Natural killer cell (primary cell): ENCODE data around the gene SDF2. TPM values are rescaled to one million over a fixed set of nuclear protein-coding genes. Genes with fewer than 3 reads are reported as not detected.

Source experiments
- ATAC-seq, 3 donors: fragments of 150-1000 bp in 2 of 3; fragments of 200-7000 bp in 1 of 3; cut with Tn5 transposase; 1 replicate in 1 of 3; 2 replicates in 2 of 3; pipeline ENCODE4 v1.10.0; 2021; ENCODE audit warnings: mild to moderate bottlenecking in 2 of 3, moderate library complexity in 2 of 3
- DNase-seq, 2 donors: peaks; one replicate each; pipeline versions ENCODE4 v3.0.0 to v3.0.0-alpha.2; 2013 to 2021; ENCODE audit warnings: mixed read lengths in 1 of 2
- H3K27ac ChIP-seq: one replicate; pipeline ENCODE4 v1.5.1; 2013; ENCODE audit warnings: mild to moderate bottlenecking, low read length
- H3K27me3 ChIP-seq: one replicate; pipeline ENCODE4 v1.6.1; 2013; ENCODE audit warnings: low read length; ENCODE audit not compliant: control insufficient read depth, insufficient read depth
- H3K36me3 ChIP-seq: one replicate; pipeline ENCODE4 v1.6.1; 2013; ENCODE audit warnings: low read length; ENCODE audit not compliant: control insufficient read depth, insufficient read depth
- H3K4me1 ChIP-seq: one replicate; pipeline ENCODE4 v1.6.1; 2013; ENCODE audit warnings: low read length; ENCODE audit not compliant: control insufficient read depth, insufficient read depth
- H3K4me3 ChIP-seq: one replicate; pipeline ENCODE4 v1.5.1; 2013; ENCODE audit warnings: low read length
- H3K9me3 ChIP-seq: one replicate; pipeline ENCODE4 v1.6.1; 2013; ENCODE audit warnings: low read length; ENCODE audit not compliant: control insufficient read depth, insufficient read depth
- H3K27ac Mint-ChIP-seq, 2 donors: one replicate each; pipeline ENCODE4 v1.8.0; 2022; ENCODE audit warnings: mild to moderate bottlenecking in 2 of 2, mixed read lengths in 2 of 2, moderate library complexity in 1 of 2
- H3K27me3 Mint-ChIP-seq, 2 donors: one replicate each; pipeline ENCODE4 v1.8.0; 2022; ENCODE audit warnings: low read depth in 2 of 2, mixed read lengths in 2 of 2
- H3K36me3 Mint-ChIP-seq: one replicate; pipeline ENCODE4 v1.8.0; 2022; ENCODE audit warnings: mixed read lengths
- H3K4me1 Mint-ChIP-seq, 2 donors: one replicate each; pipeline ENCODE4 v1.8.0; 2022; ENCODE audit warnings: mixed read lengths in 2 of 2
- H3K4me3 Mint-ChIP-seq: one replicate; pipeline ENCODE4 v1.8.0; 2022; ENCODE audit warnings: mild to moderate bottlenecking, moderate library complexity, mixed read lengths
- H3K9me3 Mint-ChIP-seq, 2 donors: one replicate each; pipeline ENCODE4 v1.8.0; 2022; ENCODE audit warnings: mixed read lengths in 2 of 2
- WGBS: methylation state at CpG from one replicate; pipeline ENCODE4 v1.1.7; 2013; ENCODE audit warnings: missing lambda C conversion rate; ENCODE audit not compliant: insufficient coverage; 5-methylcytosine and 5-hydroxymethylcytosine counted together
- intact Hi-C: fragments of 100-400 bp; cut with micrococcal nuclease; formaldehyde crosslinking; loops from one replicate; pipeline ENCODE4 v1.14.2; 2022
- total RNA-seq, 4 donors: library from RNA; stranded (reverse); fragments of 120-200 nt in 1 of 4; gene quantifications; one replicate each; pipeline versions ENCODE4 v1.2.3 to v1.2.4, GENCODE V29; 2013 to 2022
- TF ChIP-seq, protein P1 (sequence below): fragments of 200-600 bp; IDR thresholded peaks from one replicate; pipeline ENCODE4 v1.8.0; 2022; ENCODE audit warnings: antibody characterized with exemption

Gene SDF2
- total RNA-seq, 3 donors from 2014 or later (not counting 1 experiment from before 2014, with no cell fraction given) = 53.0 to 65.3 (median 53.7) TPM

DNA sequence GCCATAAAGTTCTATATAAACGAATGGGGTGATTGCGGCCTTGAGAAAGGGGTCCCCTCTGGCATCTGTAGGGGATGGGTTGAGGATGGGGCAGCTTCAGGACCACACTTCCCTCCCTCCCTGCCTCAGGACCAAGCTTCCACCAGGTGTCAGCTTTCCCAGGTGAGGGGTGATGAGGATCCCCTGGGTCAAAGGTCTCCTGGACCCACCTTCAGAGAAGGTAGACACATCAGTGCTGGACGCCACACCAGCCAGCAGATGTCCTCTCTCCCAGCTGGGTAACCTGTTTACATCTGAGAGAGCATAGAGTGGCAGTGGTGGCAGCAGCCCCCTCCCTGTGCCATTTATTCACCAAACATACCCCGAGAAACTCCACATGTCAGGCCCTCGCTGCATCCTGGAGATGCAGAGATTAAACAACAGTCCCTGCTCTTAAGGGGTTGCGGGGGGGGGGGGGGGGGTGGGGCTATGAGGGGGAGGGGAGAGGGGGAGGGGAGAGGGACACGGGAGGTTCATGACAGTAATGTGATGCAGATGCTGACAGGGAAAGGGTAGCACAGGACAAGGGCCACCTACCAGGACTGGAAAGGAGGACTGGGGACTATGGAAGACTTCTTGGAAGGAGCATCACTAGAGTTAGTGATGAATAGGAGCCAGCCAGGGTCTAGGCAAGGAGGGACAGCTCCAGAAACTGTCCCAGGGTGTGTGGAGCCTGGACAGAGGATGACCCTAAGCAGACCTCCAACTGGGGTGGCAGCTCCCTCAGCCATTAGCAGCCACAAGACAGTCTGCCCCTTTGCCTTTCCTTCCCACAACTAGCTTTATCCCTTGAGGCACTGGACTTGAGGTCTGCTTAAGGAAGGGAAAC is 45.0 kb upstream of the SDF2 start:
- H3K27ac ChIP-seq = no peak overlapping the region
- no peak overlapping the region for H3K4me3 ChIP-seq
- DNase-seq = no peak
- H3K27me3 ChIP-seq = no peaks in the 10 kb centered on the region
- Mint-ChIP-seq H3K4me1 (peaks cover 8 to 23% of the 10 kb centered on the region in 2 donors), H3K27ac (no peak overlapping the region), H3K36me3 (no peaks in the 10 kb centered on the region), H3K4me3 (no peak overlapping the region), H3K9me3 (no peaks in the 10 kb centered on the region), H3K27me3 (no peaks in the 10 kb centered on the region)
- no peak for ATAC-seq
- intact Hi-C loops = no loop called here
- WGBS = 80% methylated on average over 2 of the region's 7 CpGs
- peaks cover 10% of the 10 kb centered on the region for H3K4me1 ChIP-seq
- H3K36me3 ChIP-seq = peaks cover 12% of the 10 kb centered on the region
- H3K9me3 ChIP-seq = no peaks in the 10 kb centered on the region
- TF ChIP-seq, protein P1, sequence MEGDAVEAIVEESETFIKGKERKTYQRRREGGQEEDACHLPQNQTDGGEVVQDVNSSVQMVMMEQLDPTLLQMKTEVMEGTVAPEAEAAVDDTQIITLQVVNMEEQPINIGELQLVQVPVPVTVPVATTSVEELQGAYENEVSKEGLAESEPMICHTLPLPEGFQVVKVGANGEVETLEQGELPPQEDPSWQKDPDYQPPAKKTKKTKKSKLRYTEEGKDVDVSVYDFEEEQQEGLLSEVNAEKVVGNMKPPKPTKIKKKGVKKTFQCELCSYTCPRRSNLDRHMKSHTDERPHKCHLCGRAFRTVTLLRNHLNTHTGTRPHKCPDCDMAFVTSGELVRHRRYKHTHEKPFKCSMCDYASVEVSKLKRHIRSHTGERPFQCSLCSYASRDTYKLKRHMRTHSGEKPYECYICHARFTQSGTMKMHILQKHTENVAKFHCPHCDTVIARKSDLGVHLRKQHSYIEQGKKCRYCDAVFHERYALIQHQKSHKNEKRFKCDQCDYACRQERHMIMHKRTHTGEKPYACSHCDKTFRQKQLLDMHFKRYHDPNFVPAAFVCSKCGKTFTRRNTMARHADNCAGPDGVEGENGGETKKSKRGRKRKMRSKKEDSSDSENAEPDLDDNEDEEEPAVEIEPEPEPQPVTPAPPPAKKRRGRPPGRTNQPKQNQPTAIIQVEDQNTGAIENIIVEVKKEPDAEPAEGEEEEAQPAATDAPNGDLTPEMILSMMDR = no peak

DNA sequence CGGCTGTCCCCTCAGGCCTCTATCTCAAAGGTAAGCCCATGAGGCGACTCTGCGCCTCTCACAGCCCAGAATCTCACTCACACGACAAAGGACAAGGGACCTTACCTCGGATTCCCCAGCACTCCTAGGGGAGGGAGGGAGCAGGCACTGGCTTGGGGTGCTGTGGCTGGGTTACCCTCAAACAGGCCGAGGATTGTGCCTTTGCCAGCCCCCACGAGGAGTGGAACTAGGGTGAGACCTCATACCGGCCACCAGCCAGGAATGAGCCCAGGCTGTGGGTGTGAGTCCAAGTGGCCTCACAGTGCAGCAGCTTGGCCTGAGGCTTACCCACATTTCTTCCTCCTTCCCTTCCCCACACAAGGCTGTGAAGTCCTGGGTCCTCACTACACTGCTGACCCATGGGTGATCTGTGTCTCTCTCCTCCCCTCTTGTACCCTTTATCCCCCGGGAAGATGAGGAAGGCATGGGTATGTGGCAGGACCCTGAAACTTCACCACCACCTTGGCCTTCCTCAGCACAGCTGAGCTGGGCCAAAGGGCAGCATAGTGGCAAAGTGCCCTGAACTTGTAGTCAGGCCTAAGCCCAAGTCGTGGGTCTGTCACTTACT is 44.1 kb upstream of the SDF2 start:
- Mint-ChIP-seq H3K36me3 (no peaks in the 10 kb centered on the region), H3K4me3 (no peak overlapping the region), H3K9me3 (no peaks in the 10 kb centered on the region), H3K4me1 (peaks cover 5 to 19% of the 10 kb centered on the region in 2 donors), H3K27ac (peak overlapping the region; percentile 43 to 54), H3K27me3 (no peaks in the 10 kb centered on the region)
- Histone ChIP-seq H3K27ac (no peak overlapping the region), H3K27me3 (no peaks in the 10 kb centered on the region), H3K4me1 (peaks cover 5% of the 10 kb centered on the region), H3K9me3 (no peaks in the 10 kb centered on the region), H3K4me3 (no peak overlapping the region), H3K36me3 (peaks cover 21% of the 10 kb centered on the region)
- DNase-seq (no peak), ATAC-seq (no peak)
- intact Hi-C loops = no loop called here
- TF ChIP-seq, protein P1 = no peak
- WGBS = 87% methylated on average over 10 of the region's 10 CpGs

DNA sequence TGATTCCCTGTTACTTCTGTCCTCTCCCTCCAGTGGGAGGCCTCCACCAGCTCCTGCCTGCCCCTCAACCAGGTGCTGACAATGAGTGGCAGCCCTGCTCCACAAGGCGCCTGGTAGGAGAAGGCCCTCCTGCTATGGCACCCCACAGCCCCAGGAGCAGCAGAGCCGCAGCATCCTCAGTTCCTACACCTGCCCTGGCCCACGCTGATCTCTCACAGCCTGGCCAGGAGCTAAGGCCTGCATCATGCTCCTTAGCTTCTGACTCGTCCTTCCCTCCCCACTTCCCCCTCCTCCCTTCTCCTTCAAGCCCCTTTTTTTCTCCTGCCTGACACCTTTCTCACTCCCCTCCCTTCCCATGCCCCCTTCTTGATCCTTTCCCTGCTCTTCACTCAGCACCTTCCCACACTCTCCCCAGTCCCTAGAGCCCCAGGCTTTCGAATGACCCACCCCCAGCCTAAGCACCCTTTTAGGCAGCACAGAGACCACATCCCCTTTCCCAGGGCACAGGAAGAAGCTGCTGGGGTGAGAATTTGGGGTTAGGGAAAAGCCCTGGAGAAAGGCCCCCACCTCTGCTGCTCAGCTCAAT is 43.5 kb upstream of the SDF2 start:
- peak overlapping the region; percentile 43 to 54 for H3K27ac Mint-ChIP-seq
- H3K4me1 ChIP-seq = no peaks in the 10 kb centered on the region
- intact Hi-C loops = no loop called here
- TF ChIP-seq, protein P1 = no peak
- no peaks in the 10 kb centered on the region for H3K27me3 Mint-ChIP-seq
- no peak overlapping the region for H3K4me3 ChIP-seq
- H3K36me3 ChIP-seq = peaks cover 27% of the 10 kb centered on the region
- no peak overlapping the region for H3K27ac ChIP-seq
- H3K4me3 Mint-ChIP-seq = no peak overlapping the region
- no peaks in the 10 kb centered on the region for H3K9me3 Mint-ChIP-seq
- ATAC-seq = no peak
- H3K36me3 Mint-ChIP-seq = no peaks in the 10 kb centered on the region
- DNase-seq = no peak
- 86% methylated on average over 4 of the region's 5 CpGs for WGBS
- no peaks in the 10 kb centered on the region for H3K27me3 ChIP-seq
- H3K9me3 ChIP-seq = no peaks in the 10 kb centered on the region
- peaks cover 0 to 13% of the 10 kb centered on the region in 2 donors for H3K4me1 Mint-ChIP-seq
